ENCODE measurements around the gene AFAP1. TPM values are rescaled to one million over a fixed set of nuclear protein-coding genes. Genes with fewer than 3 reads are reported as not detected.
A peak's percentile ranks its signal among the peaks of the same experiment; 100 is the strongest.

The AFAP1 gene
- total RNA-seq, 4 donors from 2014 or later: 8.3 to 27.1 (median 11.1) TPM

GRCh38 chr4:7797330-7797729 is 142.3 kb downstream of the AFAP1 start:
- H3K9me3 ChIP-seq: no peaks in the 10 kb centered on the region
- no peak overlapping the region for H3K4me3 ChIP-seq
- TF ChIP-seq CTCF (IDR thresholded peaks at IDR 0.05) (no peak), POLR2A (IDR thresholded peaks at IDR 0.05) (no peak)
- H3K36me3 ChIP-seq: peaks cover 48% of the 10 kb centered on the region
- no peaks in the 10 kb centered on the region for H3K27me3 ChIP-seq
- DNase-seq (ENCODE audit: low spot score in 2 of 2): peak; percentile 21 to 23
- no peak overlapping the region for H3K27ac ChIP-seq
- H3K4me1 ChIP-seq: no peaks in the 10 kb centered on the region
- 95% methylated on average over 11 of the region's 11 CpGs for WGBS

- H3K9me3 ChIP-seq: no peaks in the 10 kb centered on the region
- no peaks in the 10 kb centered on the region for H3K27me3 ChIP-seq
- TF ChIP-seq CTCF (IDR thresholded peaks at IDR 0.05): no peak
- no peak for TF ChIP-seq EP300 (IDR thresholded peaks at IDR 0.05)
- TF ChIP-seq POLR2AphosphoS5 (IDR thresholded peaks at IDR 0.05): no peak
- TF ChIP-seq POLR2A (IDR thresholded peaks at IDR 0.05): no peak
- 84% methylated on average over 8 of the region's 8 CpGs for WGBS
- H3K27ac ChIP-seq: no peak overlapping the region
- peak in 1 of 2 donors; percentile 47 for DNase-seq (ENCODE audit: low spot score in 2 of 2)
- peaks cover 50% of the 10 kb centered on the region for H3K36me3 ChIP-seq
- no peak overlapping the region for H3K4me3 ChIP-seq
- H3K4me1 ChIP-seq: no peaks in the 10 kb centered on the region
These were observed 143.7 kb downstream of the AFAP1 start for GRCh38 chr4:7795983-7796382.

GRCh38 chr4:7793186-7793585 is 146.5 kb downstream of the AFAP1 start:
- Histone ChIP-seq H3K27me3 (no peaks in the 10 kb centered on the region), H3K27ac (no peak overlapping the region), H3K9me3 (no peaks in the 10 kb centered on the region), H3K36me3 (peaks cover 22% of the 10 kb centered on the region), H3K4me3 (no peak overlapping the region), H3K4me1 (no peaks in the 10 kb centered on the region)
- 84% methylated on average over 10 of the region's 10 CpGs for WGBS
- TF ChIP-seq POLR2AphosphoS5 (IDR thresholded peaks at IDR 0.05) (no peak), CTCF (IDR thresholded peaks at IDR 0.05) (no peak), POLR2A (IDR thresholded peaks at IDR 0.05) (no peak), EP300 (IDR thresholded peaks at IDR 0.05) (no peak)
- peak in 1 of 2 donors; percentile 23 for DNase-seq (ENCODE audit: low spot score in 2 of 2)

- Histone ChIP-seq H3K9me3 (no peaks in the 10 kb centered on the region), H3K4me3 (no peak overlapping the region), H3K4me1 (no peaks in the 10 kb centered on the region), H3K36me3 (peaks cover 20% of the 10 kb centered on the region), H3K27me3 (no peaks in the 10 kb centered on the region), H3K27ac (no peak overlapping the region)
- DNase-seq (ENCODE audit: low spot score in 2 of 2): peak in 1 of 2 donors; percentile 35
- TF ChIP-seq EP300 (IDR thresholded peaks at IDR 0.05) (no peak), POLR2AphosphoS5 (IDR thresholded peaks at IDR 0.05) (no peak), CTCF (IDR thresholded peaks at IDR 0.05) (no peak), POLR2A (IDR thresholded peaks at IDR 0.05) (no peak)
- WGBS: 77% methylated on average over 8 of the region's 8 CpGs
These were observed 147.0 kb downstream of the AFAP1 start for GRCh38 chr4:7792616-7793015.

- Histone ChIP-seq H3K9me3 (no peaks in the 10 kb centered on the region), H3K27me3 (no peaks in the 10 kb centered on the region), H3K4me3 (no peak overlapping the region), H3K27ac (no peak overlapping the region), H3K36me3 (peaks cover 22% of the 10 kb centered on the region), H3K4me1 (no peaks in the 10 kb centered on the region)
- TF ChIP-seq EP300 (IDR thresholded peaks at IDR 0.05) (no peak), POLR2A (IDR thresholded peaks at IDR 0.05) (no peak), POLR2AphosphoS5 (IDR thresholded peaks at IDR 0.05) (no peak), CTCF (IDR thresholded peaks at IDR 0.05) (no peak)
- WGBS: 66% methylated on average over 2 of the region's 2 CpGs
- peak in 1 of 2 donors; percentile 6 for DNase-seq (ENCODE audit: low spot score in 2 of 2)
These were observed 148.7 kb downstream of the AFAP1 start for GRCh38 chr4:7790999-7791398.
